Nephron progenitor cell (in vitro differentiated cells): Measurements from ENCODE around the gene FOXJ1.

Experiments used
- DNase-seq: peaks from one replicate; pipeline ENCODE4 v3.0.0; 2021
- H3K27ac Mint-ChIP-seq: 2 replicates; pipeline ENCODE4 v1.8.0; 2021; ENCODE audit warnings: mild to moderate bottlenecking, moderate library complexity, mixed read lengths
- H3K27me3 Mint-ChIP-seq: 2 replicates; pipeline ENCODE4 v1.8.0; 2021; ENCODE audit warnings: mild to moderate bottlenecking, low read depth, mixed read lengths; ENCODE audit not compliant: poor library complexity
- H3K36me3 Mint-ChIP-seq: 2 replicates; pipeline ENCODE4 v1.8.0; 2021; ENCODE audit warnings: low read depth, mixed read lengths
- H3K4me1 Mint-ChIP-seq: 2 replicates; pipeline ENCODE4 v1.8.0; 2021; ENCODE audit warnings: mixed read lengths
- H3K4me3 Mint-ChIP-seq: 2 replicates; pipeline ENCODE4 v1.8.0; 2021; ENCODE audit warnings: mild to moderate bottlenecking, moderate library complexity, mixed read lengths
- H3K9me3 Mint-ChIP-seq: 2 replicates; pipeline ENCODE4 v1.8.0; 2021; ENCODE audit warnings: mild to moderate bottlenecking, moderate library complexity, mixed read lengths
- CTCF ChIP-seq: fragments of 200-600 bp; sonication (generic); IDR thresholded peaks from 2 replicates; pipeline ENCODE4 v1.5.0; 2021; ENCODE audit warnings: antibody characterized with exemption

Gene FOXJ1

GRCh38 chr17:76131692-76132573 is 9.1 kb downstream of the FOXJ1 start:
- peaks cover 6% of the 10 kb centered on the region for H3K9me3 Mint-ChIP-seq
- H3K27me3 Mint-ChIP-seq, result peaks cover 98% of the 10 kb centered on the region
- H3K4me1 Mint-ChIP-seq, result peaks cover 29% of the 10 kb centered on the region
- no peak overlapping the region for H3K27ac Mint-ChIP-seq
- no peak overlapping the region for H3K4me3 Mint-ChIP-seq
- no peaks in the 10 kb centered on the region for H3K36me3 Mint-ChIP-seq
- no peak for DNase-seq
- TF ChIP-seq CTCF, result no peak

- Mint-ChIP-seq H3K4me1 (peaks cover 23% of the 10 kb centered on the region), H3K4me3 (no peak overlapping the region), H3K27ac (no peak overlapping the region), H3K9me3 (peaks cover 6% of the 10 kb centered on the region), H3K36me3 (no peaks in the 10 kb centered on the region), H3K27me3 (peaks cover 98% of the 10 kb centered on the region)
- no peak for TF ChIP-seq CTCF
- no peak for DNase-seq
Measured at GRCh38 chr17:76131051-76131691, 9.9 kb downstream of the FOXJ1 start.

GRCh38 chr17:76130473-76130872 is 10.6 kb downstream of the FOXJ1 start:
- H3K4me1 Mint-ChIP-seq, result peaks cover 23% of the 10 kb centered on the region
- H3K27me3 Mint-ChIP-seq, result peaks cover 93% of the 10 kb centered on the region
- H3K9me3 Mint-ChIP-seq, result peaks cover 6% of the 10 kb centered on the region
- H3K36me3 Mint-ChIP-seq, result no peaks in the 10 kb centered on the region
- H3K27ac Mint-ChIP-seq, result no peak overlapping the region
- no peak for DNase-seq
- no peak overlapping the region for H3K4me3 Mint-ChIP-seq
- no peak for TF ChIP-seq CTCF

- no peaks in the 10 kb centered on the region for H3K9me3 Mint-ChIP-seq
- peaks cover 23% of the 10 kb centered on the region for H3K4me1 Mint-ChIP-seq
- DNase-seq, result no peak
- no peak overlapping the region for H3K27ac Mint-ChIP-seq
- no peaks in the 10 kb centered on the region for H3K36me3 Mint-ChIP-seq
- H3K27me3 Mint-ChIP-seq, result peaks cover 51% of the 10 kb centered on the region
- no peak overlapping the region for H3K4me3 Mint-ChIP-seq
- TF ChIP-seq CTCF, result no peak
Measured at GRCh38 chr17:76125922-76126321, 15.1 kb downstream of the FOXJ1 start.

GRCh38 chr17:76125391-76125675 is 15.7 kb downstream of the FOXJ1 start:
- H3K4me3 Mint-ChIP-seq, result no peak overlapping the region
- TF ChIP-seq CTCF, result no peak
- DNase-seq, result no peak
- no peaks in the 10 kb centered on the region for H3K36me3 Mint-ChIP-seq
- H3K27ac Mint-ChIP-seq, result no peak overlapping the region
- H3K4me1 Mint-ChIP-seq, result peaks cover 21% of the 10 kb centered on the region
- peaks cover 49% of the 10 kb centered on the region for H3K27me3 Mint-ChIP-seq
- H3K9me3 Mint-ChIP-seq, result no peaks in the 10 kb centered on the region
